Neural progenitor cell (in vitro differentiated cells): ENCODE results near the gene ODC1.

ENCODE experiments used
- EZH2 ChIP-seq: fragments of 200-600 bp; sonication (generic); IDR thresholded peaks from 2 replicates; pipeline ENCODE4 v1.6.1; 2017; ENCODE audit warnings: antibody characterized with exemption, mild to moderate bottlenecking, moderate library complexity
- TF ChIP-seq, protein P1 (sequence below): fragments of 200-600 bp; sonication (generic); IDR thresholded peaks from 2 replicates; pipeline ENCODE4 v1.5.1; 2017; ENCODE audit warnings: antibody characterized with exemption, mild to moderate bottlenecking

DNA sequence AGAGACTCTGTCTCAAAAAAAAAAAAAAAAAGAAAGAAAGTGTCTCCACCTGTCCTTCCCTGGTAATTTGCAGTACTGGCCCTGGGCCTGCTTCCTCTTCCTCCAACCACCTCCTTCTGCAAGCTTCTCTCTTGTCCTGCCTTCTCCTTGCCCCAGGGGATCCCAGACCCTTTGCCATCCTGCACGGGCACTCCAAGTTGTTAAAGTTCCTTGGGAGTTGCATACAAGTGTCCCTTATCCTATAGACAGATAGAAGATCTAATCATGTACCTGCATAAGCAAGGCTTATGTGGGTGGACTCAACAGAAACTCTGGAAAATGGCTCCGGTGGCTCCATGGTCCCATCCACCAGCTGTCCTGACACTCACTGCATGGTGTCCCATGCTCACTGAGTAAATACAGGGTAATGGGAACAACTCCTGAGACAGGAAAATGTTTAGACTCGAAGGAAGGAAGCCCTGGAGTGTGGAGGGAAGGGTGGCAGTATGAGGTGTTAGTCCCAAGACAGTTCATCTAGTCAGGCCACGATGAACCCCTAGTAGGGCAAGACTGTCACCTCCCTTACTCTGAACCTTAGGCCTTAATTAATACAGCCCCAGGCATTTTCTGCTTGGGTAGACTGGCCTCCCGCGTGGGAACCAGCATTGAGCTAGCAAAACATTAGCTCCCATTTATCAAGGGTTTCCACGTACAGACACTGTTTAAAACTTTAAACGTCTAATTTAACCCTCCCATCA is 17.1 kb downstream of the ODC1 start:
- TF ChIP-seq EZH2 = no peak
- TF ChIP-seq, protein P1, sequence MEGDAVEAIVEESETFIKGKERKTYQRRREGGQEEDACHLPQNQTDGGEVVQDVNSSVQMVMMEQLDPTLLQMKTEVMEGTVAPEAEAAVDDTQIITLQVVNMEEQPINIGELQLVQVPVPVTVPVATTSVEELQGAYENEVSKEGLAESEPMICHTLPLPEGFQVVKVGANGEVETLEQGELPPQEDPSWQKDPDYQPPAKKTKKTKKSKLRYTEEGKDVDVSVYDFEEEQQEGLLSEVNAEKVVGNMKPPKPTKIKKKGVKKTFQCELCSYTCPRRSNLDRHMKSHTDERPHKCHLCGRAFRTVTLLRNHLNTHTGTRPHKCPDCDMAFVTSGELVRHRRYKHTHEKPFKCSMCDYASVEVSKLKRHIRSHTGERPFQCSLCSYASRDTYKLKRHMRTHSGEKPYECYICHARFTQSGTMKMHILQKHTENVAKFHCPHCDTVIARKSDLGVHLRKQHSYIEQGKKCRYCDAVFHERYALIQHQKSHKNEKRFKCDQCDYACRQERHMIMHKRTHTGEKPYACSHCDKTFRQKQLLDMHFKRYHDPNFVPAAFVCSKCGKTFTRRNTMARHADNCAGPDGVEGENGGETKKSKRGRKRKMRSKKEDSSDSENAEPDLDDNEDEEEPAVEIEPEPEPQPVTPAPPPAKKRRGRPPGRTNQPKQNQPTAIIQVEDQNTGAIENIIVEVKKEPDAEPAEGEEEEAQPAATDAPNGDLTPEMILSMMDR = no peak
